GM19372 (cell line): Measurements from ENCODE around the gene PUS3.
A peak's percentile ranks its signal among the peaks of the same experiment; 100 is the strongest.

Source experiments
- ATAC-seq: cut with Tn5 transposase; IDR thresholded peaks from one replicate; pipeline ENCODE4 v1.9.1; 2021; ENCODE audit warnings: mild to moderate bottlenecking, low read depth, moderate library complexity; ENCODE audit not compliant: unreplicated experiment

The PUS3 gene

GRCh38 chr11:125902927-125903710 is at the start of gene PUS3:
Gene PUS3, minus strand, starts transcription at chr11:125903206. Its CDS starts 6,922 bp downstream, at chr11:125896284.
- ATAC-seq: peak; percentile 99

GRCh38 chr11:125952559-125952958 is 49.6 kb upstream of the PUS3 start:
- no peak for ATAC-seq

GRCh38 chr11:125951731-125952130 is 48.7 kb upstream of the PUS3 start:
- ATAC-seq: no peak

GRCh38 chr11:125950696-125951651 is 48.0 kb upstream of the PUS3 start:
- ATAC-seq: no peak

GRCh38 chr11:125950178-125950490 is 47.1 kb upstream of the PUS3 start:
- ATAC-seq: no peak

- no peak for ATAC-seq
These were observed 46.5 kb upstream of the PUS3 start for GRCh38 chr11:125949271-125950177.

- ATAC-seq: no peak
These were observed 45.5 kb upstream of the PUS3 start for GRCh38 chr11:125948278-125949051.

GRCh38 chr11:125947419-125948277 is 44.6 kb upstream of the PUS3 start:
- ATAC-seq: no peak

- ATAC-seq: no peak
These were observed 43.9 kb upstream of the PUS3 start for GRCh38 chr11:125946712-125947418.

GRCh38 chr11:125945797-125946520 is 43.0 kb upstream of the PUS3 start, which contains the start of gene VSIG10L2:
Gene VSIG10L2, plus strand, starts transcription at chr11:125946044. Its CDS starts 12 bp downstream, at chr11:125946056.
- ATAC-seq: no peak

GRCh38 chr11:125945011-125945796 is 42.2 kb upstream of the PUS3 start:
- ATAC-seq: no peak

- ATAC-seq: no peak
These were observed 41.5 kb upstream of the PUS3 start for GRCh38 chr11:125944350-125945010.

GRCh38 chr11:125943661-125944349 is 40.8 kb upstream of the PUS3 start:
- no peak for ATAC-seq

- no peak for ATAC-seq
These were observed 39.9 kb upstream of the PUS3 start for GRCh38 chr11:125942771-125943428.
